ENCODE measurements around the gene GBP3.

DNA sequence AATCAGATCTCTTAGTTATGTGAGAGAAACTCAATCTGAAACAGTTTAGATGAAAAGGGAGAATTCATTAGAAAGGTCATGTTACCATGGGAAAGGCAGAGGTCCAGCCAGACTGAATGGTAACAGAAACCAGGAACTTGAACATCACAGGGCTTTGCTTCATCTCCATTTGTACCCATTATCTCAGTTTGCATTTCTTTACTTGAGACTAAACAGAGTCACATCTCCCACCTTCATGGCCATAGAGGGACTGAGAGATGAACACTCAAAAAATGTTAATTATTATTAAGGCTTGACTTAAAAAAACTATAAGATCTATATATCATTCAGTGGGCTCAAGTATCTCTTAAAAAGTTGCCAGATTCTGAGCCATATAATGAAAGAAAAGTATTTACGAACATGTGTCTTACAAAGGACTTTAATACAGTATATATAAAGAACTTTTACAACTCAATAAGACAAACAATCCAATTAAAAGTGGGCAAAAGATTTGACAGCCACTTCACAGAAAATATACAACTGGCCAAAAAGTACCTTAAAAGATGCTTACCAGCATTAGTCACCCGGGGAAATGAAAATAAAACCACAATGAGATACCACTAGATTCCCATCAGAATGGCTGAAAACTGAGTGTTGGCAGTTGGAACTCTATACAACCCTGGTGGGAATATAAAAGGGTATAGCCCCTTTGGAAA is 43.5 kb downstream of the GBP3 start:
- TF ChIP-seq, protein P1, sequence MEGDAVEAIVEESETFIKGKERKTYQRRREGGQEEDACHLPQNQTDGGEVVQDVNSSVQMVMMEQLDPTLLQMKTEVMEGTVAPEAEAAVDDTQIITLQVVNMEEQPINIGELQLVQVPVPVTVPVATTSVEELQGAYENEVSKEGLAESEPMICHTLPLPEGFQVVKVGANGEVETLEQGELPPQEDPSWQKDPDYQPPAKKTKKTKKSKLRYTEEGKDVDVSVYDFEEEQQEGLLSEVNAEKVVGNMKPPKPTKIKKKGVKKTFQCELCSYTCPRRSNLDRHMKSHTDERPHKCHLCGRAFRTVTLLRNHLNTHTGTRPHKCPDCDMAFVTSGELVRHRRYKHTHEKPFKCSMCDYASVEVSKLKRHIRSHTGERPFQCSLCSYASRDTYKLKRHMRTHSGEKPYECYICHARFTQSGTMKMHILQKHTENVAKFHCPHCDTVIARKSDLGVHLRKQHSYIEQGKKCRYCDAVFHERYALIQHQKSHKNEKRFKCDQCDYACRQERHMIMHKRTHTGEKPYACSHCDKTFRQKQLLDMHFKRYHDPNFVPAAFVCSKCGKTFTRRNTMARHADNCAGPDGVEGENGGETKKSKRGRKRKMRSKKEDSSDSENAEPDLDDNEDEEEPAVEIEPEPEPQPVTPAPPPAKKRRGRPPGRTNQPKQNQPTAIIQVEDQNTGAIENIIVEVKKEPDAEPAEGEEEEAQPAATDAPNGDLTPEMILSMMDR (IDR thresholded peaks at IDR 0.05) = no peak
- no peak for TF ChIP-seq EZH2 (IDR thresholded peaks at IDR 0.05; ENCODE audit: borderline replicate concordance, insufficient read depth, low read depth, low read length, poor library complexity, severe bottlenecking)

Data from B cell (primary cell).